Inflammatory macrophage (primary cell): ENCODE results near the gene SBF1.

ENCODE experiments used
- DNase-seq, 2 donors: peaks; one replicate each; pipeline ENCODE4 v3.0.0-alpha.2; 2020 to 2022

The SBF1 gene

GRCh38 chr22:50505776-50506610 is 31.2 kb upstream of the SBF1 start:
- no peak for DNase-seq

- DNase-seq: no peak
Observed at GRCh38 chr22:50505276-50505775, 30.5 kb upstream of the SBF1 start.

DNA sequence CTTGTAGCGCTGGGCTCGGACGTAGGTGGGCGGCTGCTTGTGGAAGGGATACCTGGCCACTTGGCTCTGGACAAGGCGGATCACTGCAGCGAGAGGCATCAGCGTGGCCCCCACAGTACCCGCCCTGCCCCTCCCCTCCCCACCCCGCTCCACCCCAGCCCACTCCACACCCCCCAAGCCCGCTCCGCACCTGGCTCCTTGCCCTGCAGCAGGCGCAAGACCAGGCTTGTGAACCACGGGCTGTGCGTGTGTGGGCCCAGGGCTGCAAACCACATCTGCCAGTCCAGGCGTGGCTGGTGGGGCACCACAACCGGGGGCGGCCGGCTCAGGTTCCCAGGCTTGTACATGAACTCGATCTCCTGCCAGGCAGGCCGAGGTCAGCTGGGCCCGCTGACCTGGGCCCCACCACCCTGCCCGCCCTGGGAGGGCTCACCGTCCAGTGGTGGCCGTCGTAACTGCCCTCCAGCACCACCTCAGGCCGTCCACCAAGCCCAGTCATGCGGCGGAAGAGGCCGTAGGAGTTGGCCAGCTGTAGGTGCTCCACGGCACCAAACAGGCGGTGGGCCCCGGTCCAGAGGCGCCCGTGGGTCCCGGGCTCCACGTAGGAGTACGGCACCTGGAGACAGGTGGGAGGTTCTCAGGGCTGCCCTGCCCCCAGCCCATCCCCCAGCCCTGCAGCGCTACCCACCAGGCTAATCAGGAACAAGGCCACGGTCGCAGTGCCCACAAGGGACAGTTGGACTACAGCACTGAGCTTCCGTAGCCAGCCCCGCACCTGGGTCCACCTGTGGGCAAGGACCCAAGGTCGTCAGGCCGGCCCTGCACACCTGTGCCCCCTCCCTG is 29.8 kb upstream of the SBF1 start:
- no peak for DNase-seq

GRCh38 chr22:50503475-50504145 is 28.8 kb upstream of the SBF1 start:
- DNase-seq: no peak

- DNase-seq: no peak
Observed at GRCh38 chr22:50502628-50503474, 28.0 kb upstream of the SBF1 start.

- no peak for DNase-seq
Observed at GRCh38 chr22:50502096-50502495, 27.3 kb upstream of the SBF1 start.

DNA sequence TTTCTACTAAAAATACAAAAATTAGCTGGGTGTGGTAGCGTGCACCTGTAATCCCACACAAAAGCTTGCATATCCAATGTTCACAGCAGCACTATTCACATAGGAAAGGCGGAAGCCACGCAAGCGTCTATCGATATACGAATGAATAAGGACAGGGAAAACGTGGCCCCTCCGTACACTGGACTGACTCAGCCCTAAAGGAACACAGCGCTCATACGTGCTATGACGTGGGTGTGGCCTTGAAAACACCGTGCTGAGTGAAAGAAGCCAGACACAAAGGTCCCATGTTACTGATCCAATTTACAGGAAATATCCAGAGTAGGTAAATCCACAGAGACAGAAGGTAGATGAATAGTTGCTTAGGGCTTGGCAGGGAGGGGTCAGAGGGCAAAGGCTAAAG is 25.6 kb upstream of the SBF1 start:
- DNase-seq: no peak

GRCh38 chr22:50498322-50498890 is 23.6 kb upstream of the SBF1 start:
- peak; percentile 73 to 81 for DNase-seq

DNA sequence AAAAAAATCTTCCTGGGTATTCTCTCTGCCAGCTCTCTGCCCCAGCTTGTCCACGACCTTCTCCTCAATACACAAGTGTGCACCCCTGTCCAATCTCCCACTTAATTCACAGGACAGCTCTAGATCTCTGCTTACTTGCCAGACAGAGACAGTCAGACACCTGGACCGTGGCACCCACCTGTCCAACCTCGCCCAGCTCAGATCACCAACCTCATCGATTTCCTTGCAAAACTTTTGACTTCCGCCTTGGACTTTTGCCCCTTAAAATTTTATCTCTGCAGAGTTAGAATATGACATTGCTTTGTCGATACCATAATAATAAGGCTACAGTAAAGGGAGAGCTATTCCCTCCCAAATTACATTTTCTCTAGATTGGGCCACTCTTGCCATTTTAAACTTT is 22.3 kb upstream of the SBF1 start:
- no peak for DNase-seq

DNA sequence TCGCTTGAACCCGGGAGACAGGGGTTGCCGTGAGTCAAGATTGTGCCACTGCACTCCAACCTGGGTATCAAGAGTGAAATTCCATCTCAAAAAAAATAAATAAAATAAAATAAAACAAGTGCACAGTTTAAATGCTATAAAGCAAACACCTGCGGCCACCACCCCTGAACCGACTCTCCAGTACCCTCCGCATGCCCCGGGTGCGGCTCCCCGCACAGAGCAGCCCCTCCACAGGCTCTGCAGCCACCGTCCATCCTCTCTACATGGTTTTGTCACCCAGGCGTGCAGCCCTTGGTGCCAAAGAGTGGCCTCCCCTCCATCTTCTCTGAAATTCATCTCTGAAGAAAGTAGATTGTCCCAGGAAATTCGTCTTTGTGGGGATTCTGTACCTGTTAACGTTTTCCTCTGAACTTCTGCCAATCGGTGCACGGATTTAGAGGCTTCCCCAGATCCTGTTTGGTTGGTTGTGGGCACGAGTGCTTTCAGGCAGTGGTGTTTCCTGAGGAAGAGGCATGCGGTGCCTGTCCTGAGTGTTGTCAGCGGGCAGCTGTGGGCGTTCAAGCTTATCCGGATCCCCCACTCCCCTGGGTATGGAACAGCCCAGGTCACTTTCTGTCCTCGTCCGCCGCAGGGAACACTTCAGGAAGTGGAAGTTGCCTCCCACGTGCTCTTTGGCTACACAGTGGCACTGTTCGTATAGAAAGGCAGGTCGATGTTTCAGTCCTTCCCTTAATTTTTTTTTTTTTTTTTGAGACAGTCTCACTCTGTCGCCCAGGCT is 15.9 kb upstream of the SBF1 start:
- DNase-seq: peak; percentile 83 to 92

DNA sequence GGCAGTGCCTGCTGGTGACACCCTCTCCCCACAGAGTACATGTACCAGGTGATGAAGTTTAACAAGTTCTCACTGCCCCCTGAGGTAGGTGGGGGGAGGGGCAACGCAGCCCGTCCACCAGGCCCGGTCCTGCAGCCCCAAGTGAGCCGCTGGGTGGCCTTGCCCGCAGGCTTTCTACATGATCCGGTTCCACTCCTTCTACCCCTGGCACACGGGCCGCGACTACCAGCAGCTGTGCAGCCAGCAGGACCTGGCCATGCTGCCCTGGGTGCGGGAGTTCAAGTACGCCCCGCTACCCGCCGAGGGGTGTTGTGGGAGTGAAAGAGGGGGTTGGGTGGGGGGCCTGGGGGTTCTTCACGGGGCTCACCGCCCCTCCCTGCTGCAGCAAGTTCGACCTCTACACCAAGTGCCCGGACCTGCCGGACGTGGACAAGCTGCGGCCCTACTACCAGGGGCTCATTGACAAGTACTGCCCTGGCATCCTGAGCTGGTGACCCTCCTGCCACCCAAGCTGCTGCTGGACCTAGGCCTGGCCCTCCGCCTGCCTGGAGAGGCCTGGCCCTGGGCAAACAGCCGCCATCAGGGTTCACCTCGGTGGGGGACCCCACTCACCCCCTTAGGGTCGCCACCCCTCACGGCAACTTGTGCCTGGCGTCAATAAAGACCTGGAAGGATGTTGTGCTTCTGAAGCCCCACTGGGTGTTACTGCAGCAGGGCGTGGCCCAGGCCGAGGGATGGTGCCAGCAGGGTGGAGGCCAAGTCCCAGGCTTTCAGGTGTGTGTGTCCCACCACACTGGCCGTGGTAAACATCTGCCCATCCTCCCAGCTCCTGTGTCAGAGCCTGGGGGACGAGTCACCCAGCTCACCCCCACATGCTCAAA is 14.8 kb upstream of the SBF1 start:
- DNase-seq: no peak

DNA sequence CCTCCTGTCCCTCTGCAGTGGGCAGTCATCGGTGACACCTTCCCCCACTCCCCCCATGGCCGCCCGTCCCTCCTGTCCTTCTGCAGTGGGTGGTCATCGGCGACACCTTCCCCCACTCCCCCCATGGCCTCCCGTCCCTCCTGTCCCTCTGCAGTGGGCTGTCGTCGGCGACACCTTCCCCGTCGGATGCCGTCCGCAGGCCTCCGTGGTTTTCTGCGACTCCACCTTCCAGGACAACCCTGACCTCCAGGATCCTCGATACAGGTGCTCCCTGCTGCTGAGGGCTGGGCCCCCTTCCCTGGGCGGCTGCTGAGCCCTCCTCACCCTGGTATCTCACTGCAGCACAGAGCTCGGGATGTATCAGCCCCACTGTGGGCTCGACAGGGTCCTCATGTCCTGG is 14.1 kb upstream of the SBF1 start:
- no peak for DNase-seq

DNA sequence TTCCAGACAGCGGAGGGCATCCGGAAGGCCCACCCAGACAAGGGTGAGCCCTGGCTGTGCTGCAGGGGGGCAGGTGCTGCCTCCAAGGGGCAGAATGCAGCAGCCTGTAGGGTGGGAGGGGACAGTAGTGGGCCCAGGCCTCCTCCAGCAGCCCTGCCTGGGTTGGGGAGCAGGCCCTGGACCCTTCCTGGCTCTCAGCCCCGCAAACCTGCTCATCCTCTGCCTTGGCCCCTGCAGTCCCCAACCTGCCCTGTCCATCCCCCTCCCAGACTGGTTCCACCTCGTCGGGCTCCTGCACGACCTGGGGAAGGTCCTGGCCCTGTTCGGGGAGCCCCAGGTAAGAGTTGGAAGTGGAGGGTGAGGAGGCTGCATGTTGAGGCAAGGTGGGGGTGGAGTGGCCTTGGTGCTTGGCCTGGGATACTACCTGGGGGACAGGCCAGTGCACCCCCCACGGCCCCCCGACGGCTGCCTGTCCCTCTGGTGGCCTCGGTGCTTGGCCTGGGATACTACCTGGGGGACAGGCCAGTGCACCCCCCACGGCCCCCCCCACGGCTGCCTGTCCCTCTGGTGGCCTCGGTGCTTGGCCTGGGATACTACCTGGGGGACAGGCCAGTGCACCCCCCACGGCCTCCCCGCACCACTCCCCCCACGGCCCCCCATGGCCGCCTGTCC is 13.3 kb upstream of the SBF1 start:
- DNase-seq: no peak

DNA sequence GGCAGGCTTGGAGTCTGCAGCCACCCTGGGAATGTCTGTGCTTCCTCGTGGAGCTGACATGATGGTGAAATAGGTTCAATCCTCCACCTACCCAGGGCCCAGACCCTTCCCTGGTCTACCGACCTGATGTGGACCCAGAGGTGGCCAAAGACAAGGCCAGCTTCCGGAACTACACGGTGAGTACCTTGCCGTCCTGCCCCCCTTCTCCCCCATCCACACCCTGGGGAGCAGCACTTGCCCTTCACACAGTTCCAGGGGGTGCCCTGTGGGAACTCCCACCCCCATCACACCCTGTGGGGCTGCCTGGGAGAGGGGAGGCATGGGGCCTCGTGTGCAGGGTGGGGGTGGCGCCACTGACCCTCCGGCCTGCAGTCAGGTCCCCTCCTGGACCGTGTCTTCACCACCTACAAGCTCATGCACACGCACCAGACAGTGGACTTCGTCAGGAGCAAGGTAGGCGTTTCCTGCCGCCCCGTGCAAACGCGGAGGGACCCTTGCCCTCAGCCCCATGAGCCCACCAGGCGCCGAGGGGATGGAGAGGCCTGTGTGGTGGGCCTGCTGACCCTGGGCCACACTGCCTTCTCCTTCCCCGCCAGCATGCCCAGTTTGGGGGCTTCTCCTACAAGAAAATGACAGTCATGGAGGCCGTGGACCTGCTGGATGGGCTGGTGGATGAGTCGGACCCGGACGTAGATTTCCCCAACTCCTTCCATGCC is 12.6 kb upstream of the SBF1 start:
- no peak for DNase-seq

DNA sequence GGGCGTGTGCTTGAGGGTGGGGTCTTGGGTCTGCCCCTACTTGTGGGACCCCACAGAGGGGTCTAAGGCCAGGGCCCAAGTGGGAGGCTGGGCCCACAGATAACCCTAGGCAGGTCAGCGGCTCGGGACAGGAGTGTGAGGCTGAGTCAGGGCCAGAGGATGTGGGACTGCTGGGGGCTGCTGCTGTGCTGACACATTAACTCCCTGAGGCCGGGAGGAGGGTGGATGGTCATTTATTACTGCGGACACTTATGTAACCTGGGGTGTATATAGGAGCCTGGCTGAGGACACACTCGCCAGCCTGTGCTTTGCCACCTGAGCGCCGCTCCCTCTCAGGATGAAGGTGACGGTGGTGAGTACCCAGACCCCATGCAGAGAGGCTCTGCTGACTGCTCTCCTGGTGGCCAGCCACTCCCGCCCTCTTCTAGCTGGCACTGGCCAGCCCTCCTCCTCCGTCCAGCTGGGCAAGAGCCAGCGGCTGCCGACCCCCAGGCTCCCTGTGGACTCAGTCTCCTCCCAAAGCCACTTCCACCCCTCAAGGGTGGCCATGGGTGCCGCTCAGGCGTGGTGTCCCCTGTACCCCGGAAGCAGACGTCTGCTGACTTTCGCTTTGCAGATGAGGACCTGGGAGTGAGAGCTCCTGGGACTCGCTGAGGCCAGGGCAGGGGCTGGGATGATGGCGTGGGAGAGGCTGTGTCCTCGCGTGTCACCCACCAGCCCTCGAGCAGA is 11.9 kb upstream of the SBF1 start, which contains the start of gene MIOX:
Gene MIOX, plus strand, starts transcription at position 299 of the 729 bp plus-strand sequence. Its CDS starts 39 bp downstream, at position 338.
- DNase-seq: no peak

DNA sequence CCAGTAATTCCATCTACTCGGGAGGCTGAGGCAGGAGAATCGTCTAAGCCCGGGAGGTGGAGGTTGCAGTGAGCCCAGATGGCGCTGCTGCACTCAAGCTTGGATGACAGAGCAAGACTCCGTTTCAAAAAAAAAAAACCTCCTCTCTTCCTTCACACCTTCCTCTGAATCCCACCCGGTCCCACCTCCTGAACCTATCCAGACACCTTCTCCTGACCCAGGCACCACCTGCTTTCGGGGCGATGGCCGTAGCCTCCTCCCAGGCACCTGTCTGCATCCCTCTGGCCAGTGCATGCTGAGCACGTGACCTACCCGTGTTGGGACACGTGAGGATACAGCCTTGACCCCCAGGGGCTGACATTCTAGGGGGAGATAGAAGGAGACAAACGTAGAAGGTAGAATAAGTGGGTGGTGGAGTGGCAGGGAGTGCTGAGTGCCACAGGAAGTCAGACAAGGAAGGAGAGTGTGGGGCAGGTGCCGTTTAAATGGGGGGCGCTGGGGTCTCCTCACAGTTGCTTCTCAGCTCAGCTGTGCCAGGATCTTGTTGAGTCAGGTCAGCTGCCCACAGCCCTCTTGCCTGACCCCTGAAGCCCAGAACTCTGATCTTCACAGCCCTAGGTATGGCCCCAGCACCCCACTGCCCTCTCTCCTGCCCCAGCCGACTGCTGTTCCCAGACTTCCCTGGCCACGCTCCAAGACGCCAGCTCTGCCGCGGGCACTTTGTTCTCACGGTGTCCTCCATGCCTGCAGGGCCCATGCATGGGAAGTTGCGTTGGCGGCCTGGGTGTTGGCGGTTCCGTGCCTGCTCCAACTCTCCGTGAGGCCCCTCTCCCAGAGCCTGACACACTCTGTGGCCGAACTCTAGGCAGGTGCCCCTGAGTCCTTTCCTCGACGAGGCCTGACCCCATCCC is 10.6 kb upstream of the SBF1 start:
- no peak for DNase-seq
